ENCODE measurements around the gene C2orf66. TPM values are rescaled to one million over a fixed set of nuclear protein-coding genes. Genes with fewer than 3 reads are reported as not detected.

C2orf66 gene
- total RNA-seq, 1 experiment from 2014 or later = not detected

- 0 out of 2 replicates have a peak, but pooled peaks cover 1% of the 10 kb centered on the region for H3K27me3 ChIP-seq (replicated peaks; ENCODE audit: control insufficient read depth, insufficient read depth, low read length)
- H3K4me3 ChIP-seq (ENCODE audit: low read depth, low read length) = no peak overlapping the region
- POLR2A ChIA-PET = no interaction called here
- Mint-ChIP-seq H3K9me3 (ENCODE audit: unreplicated experiment) (no peaks in the 10 kb centered on the region), H3K27ac (ENCODE audit: unreplicated experiment) (no peak overlapping the region), H3K4me3 (ENCODE audit: unreplicated experiment) (no peak overlapping the region), H3K4me1 (ENCODE audit: low read depth, unreplicated experiment) (no peaks in the 10 kb centered on the region), H3K36me3 (ENCODE audit: insufficient read depth, unreplicated experiment) (no peaks in the 10 kb centered on the region), H3K27me3 (ENCODE audit: insufficient read depth, unreplicated experiment) (peaks cover 7% of the 10 kb centered on the region)
- no peak for DNase-seq
- no peaks in the 10 kb centered on the region for H3K9me3 ChIP-seq
- intact Hi-C loops (cut with micrococcal nuclease; ENCODE audit: unreplicated experiment) = no loop called here
- H3K36me3 ChIP-seq (ENCODE audit: control insufficient read depth, insufficient read depth, low read length) = no peaks in the 10 kb centered on the region
- H3K4me1 ChIP-seq = no peaks in the 10 kb centered on the region
- BruUV-seq (replicated peaks) = no TSS peak
- TF ChIP-seq CTCF (IDR thresholded peaks at IDR 0.05; ENCODE audit: insufficient read depth in 1 of 2, low read depth in 1 of 2, low read length in 1 of 2, severe bottlenecking in 1 of 2, unreplicated experiment in 1 of 2) = no peak
- CTCF ChIA-PET = no interaction called here
Measured at GRCh38 chr2:196804381-196804780, 4.8 kb downstream of the C2orf66 start.

GRCh38 chr2:196802401-196802800 is 6.8 kb downstream of the C2orf66 start:
- CTCF ChIA-PET = no interaction called here
- H3K4me1 ChIP-seq = no peaks in the 10 kb centered on the region
- Mint-ChIP-seq H3K27me3 (ENCODE audit: insufficient read depth, unreplicated experiment) (peaks cover 3% of the 10 kb centered on the region), H3K36me3 (ENCODE audit: insufficient read depth, unreplicated experiment) (peaks cover under 1% of the 10 kb centered on the region), H3K9me3 (ENCODE audit: unreplicated experiment) (no peaks in the 10 kb centered on the region), H3K4me3 (ENCODE audit: unreplicated experiment) (no peak overlapping the region), H3K4me1 (ENCODE audit: low read depth, unreplicated experiment) (no peaks in the 10 kb centered on the region), H3K27ac (ENCODE audit: unreplicated experiment) (no peak overlapping the region)
- POLR2A ChIA-PET = no interaction called here
- no peaks in the 10 kb centered on the region for H3K9me3 ChIP-seq
- intact Hi-C loops (cut with micrococcal nuclease; ENCODE audit: unreplicated experiment) = no loop called here
- DNase-seq = no peak
- TF ChIP-seq CTCF (IDR thresholded peaks at IDR 0.05; ENCODE audit: insufficient read depth in 1 of 2, low read depth in 1 of 2, low read length in 1 of 2, severe bottlenecking in 1 of 2, unreplicated experiment in 1 of 2) = no peak
- H3K4me3 ChIP-seq (ENCODE audit: low read depth, low read length) = no peak overlapping the region
- BruUV-seq (replicated peaks) = no TSS peak
- H3K27me3 ChIP-seq (replicated peaks; ENCODE audit: control insufficient read depth, insufficient read depth, low read length) = no peaks in the 10 kb centered on the region
- H3K36me3 ChIP-seq (ENCODE audit: control insufficient read depth, insufficient read depth, low read length) = no peaks in the 10 kb centered on the region

GRCh38 chr2:196801674-196802261 is 7.4 kb downstream of the C2orf66 start:
- Mint-ChIP-seq H3K27ac (ENCODE audit: unreplicated experiment) (no peak overlapping the region), H3K36me3 (ENCODE audit: insufficient read depth, unreplicated experiment) (peaks cover 7% of the 10 kb centered on the region), H3K4me1 (ENCODE audit: low read depth, unreplicated experiment) (no peaks in the 10 kb centered on the region), H3K27me3 (ENCODE audit: insufficient read depth, unreplicated experiment) (peaks cover 3% of the 10 kb centered on the region), H3K9me3 (ENCODE audit: unreplicated experiment) (no peaks in the 10 kb centered on the region), H3K4me3 (ENCODE audit: unreplicated experiment) (no peak overlapping the region)
- H3K9me3 ChIP-seq = no peaks in the 10 kb centered on the region
- no peaks in the 10 kb centered on the region for H3K4me1 ChIP-seq
- POLR2A ChIA-PET = no interaction called here
- no peak for DNase-seq
- H3K36me3 ChIP-seq (ENCODE audit: control insufficient read depth, insufficient read depth, low read length) = peaks cover 1% of the 10 kb centered on the region; the same call in 1 of the 2 replicates
- H3K4me3 ChIP-seq (ENCODE audit: low read depth, low read length) = no peak overlapping the region
- no TSS peak for BruUV-seq (replicated peaks)
- intact Hi-C loops (cut with micrococcal nuclease; ENCODE audit: unreplicated experiment) = no loop called here
- TF ChIP-seq CTCF (IDR thresholded peaks at IDR 0.05; ENCODE audit: insufficient read depth in 1 of 2, low read depth in 1 of 2, low read length in 1 of 2, severe bottlenecking in 1 of 2, unreplicated experiment in 1 of 2) = no peak
- no peaks in the 10 kb centered on the region for H3K27me3 ChIP-seq (replicated peaks; ENCODE audit: control insufficient read depth, insufficient read depth, low read length)
- CTCF ChIA-PET = no interaction called here

Data from Caco-2 (cell line).